Keratinocyte (primary cell): ENCODE results near the gene ENTPD8. TPM values are rescaled to one million over a fixed set of nuclear protein-coding genes. Genes with fewer than 3 reads are reported as not detected.
"Not testable (repeated sequence)": the region's sequence is repeated elsewhere in the genome, so short reads cannot be mapped to it uniquely, and the experiment has no call there.

ENCODE experiments used
- DNase-seq: peaks from one replicate; pipeline ENCODE4 v3.0.0-alpha.2; 2011; ENCODE audit warnings: low read depth, missing footprints, low spot score
- FAIRE-seq: peaks from 2 replicates; lab custom pipeline; 2011; peaks lifted over from hg19 to GRCh38; lab: Jason Lieb, UNC
- H2AFZ ChIP-seq: 2 replicates; pipeline ENCODE4 v1.6.0; 2012; ENCODE audit warnings: low read length, control low read depth, inconsistent platforms; ENCODE audit not compliant: control insufficient read depth
- H3K27ac ChIP-seq: 2 replicates; pipeline ENCODE4 v1.5.1; 2011; ENCODE audit warnings: low read length; ENCODE audit not compliant: control insufficient read depth, insufficient read depth
- H3K27me3 ChIP-seq: 3 replicates; pipeline ENCODE4 v1.6.0; 2011; ENCODE audit warnings: low read length; ENCODE audit not compliant: control insufficient read depth, insufficient read depth; ENCODE audit errors: extremely low read depth
- H3K36me3 ChIP-seq, 2 experiments: 2 replicates in 1 of 2; 3 replicates in 1 of 2; pipeline ENCODE4 v1.5.1; 2011; ENCODE audit warnings: low read length in 2 of 2, mild to moderate bottlenecking in 1 of 2; ENCODE audit not compliant: control insufficient read depth in 2 of 2, insufficient read depth in 2 of 2; ENCODE audit errors: extremely low read depth in 1 of 2
- H3K4me1 ChIP-seq: 3 replicates; pipeline ENCODE4 v1.5.1; 2011; ENCODE audit warnings: low read length; ENCODE audit not compliant: control insufficient read depth, insufficient read depth; ENCODE audit errors: extremely low read depth
- H3K4me2 ChIP-seq: 3 replicates; pipeline ENCODE4 v1.6.0; 2011; ENCODE audit warnings: low read depth, low read length; ENCODE audit not compliant: control insufficient read depth, insufficient read depth; ENCODE audit errors: extremely low read depth
- H3K4me3 ChIP-seq, 3 experiments: fragments of 200-600 bp in 1 of 3; sonication (generic) in 1 of 3; 2 replicates in 2 of 3; 3 replicates in 1 of 3; pipeline ENCODE4 v1.5.1; 2011 to 2016; ENCODE audit warnings: low read length in 3 of 3, mild to moderate bottlenecking in 3 of 3, control low read depth in 2 of 3, inconsistent platforms in 1 of 3, low read depth in 1 of 3, mixed read lengths in 1 of 3, mixed run types in 1 of 3, moderate library complexity in 1 of 3; ENCODE audit not compliant: control insufficient read depth in 2 of 3, insufficient read depth in 2 of 3; ENCODE audit errors: extremely low read depth in 1 of 3
- H3K79me2 ChIP-seq: 2 replicates; pipeline ENCODE4 v1.6.0; 2012; ENCODE audit warnings: low read length; ENCODE audit not compliant: control insufficient read depth, insufficient read depth
- H3K9ac ChIP-seq: 3 replicates; pipeline ENCODE4 v1.6.0; 2011; ENCODE audit warnings: low read length; ENCODE audit not compliant: control insufficient read depth, insufficient read depth; ENCODE audit errors: extremely low read depth
- H3K9me1 ChIP-seq: 3 replicates; pipeline ENCODE4 v1.6.0; 2011; ENCODE audit warnings: low read length; ENCODE audit not compliant: control insufficient read depth, insufficient read depth; ENCODE audit errors: extremely low read depth
- H3K9me3 ChIP-seq: 2 replicates; pipeline ENCODE4 v1.5.1; 2012; ENCODE audit warnings: low read depth, low read length; ENCODE audit not compliant: control insufficient read depth
- H4K20me1 ChIP-seq: 3 replicates; pipeline ENCODE4 v1.6.0; 2011; ENCODE audit warnings: low read length; ENCODE audit not compliant: control insufficient read depth, insufficient read depth; ENCODE audit errors: extremely low read depth
- EZH2 ChIP-seq: IDR thresholded peaks from one replicate; pipeline ENCODE4 v1.6.1; 2012; ENCODE audit warnings: inconsistent platforms, mild to moderate bottlenecking, low read length, moderate library complexity
- dilution Hi-C: fragments of 300-500 bp; cut with MboI; formaldehyde crosslinking; loops from one replicate; pipeline ENCODE4 v1.7.0; 2020; ENCODE audit warnings: low sequenced_read_pairs; ENCODE audit not compliant: extremely low pct_ligation_motif_present
- polyA plus RNA-seq, 5 experiments: library from polyadenylated mRNA; depleted of rRNA in 3 of 5; stranded (reverse) in 3 of 5; stranded (forward) in 1 of 5; unstranded in 1 of 5; fragments of >200 nt; gene quantifications; 1 replicate in 1 of 5; 2 replicates in 3 of 5; 3 replicates in 1 of 5; pipeline versions ENCODE4 v1.2.1 to v1.2.3, GENCODE V29; 2011 to 2012; ENCODE audit warnings: missing spikeins in 2 of 5, low read depth in 1 of 5, low replicate concordance in 1 of 5
- TF ChIP-seq, protein P1 (sequence below), 3 experiments: IDR thresholded peaks in 1 of 3; conservative IDR thresholded peaks in 1 of 3; optimal IDR thresholded peaks in 1 of 3; 2 replicates in 2 of 3; 3 replicates in 1 of 3; pipeline versions ENCODE3 to v1.5.1; 2011; ENCODE audit warnings: low read length in 3 of 3, mild to moderate bottlenecking in 3 of 3, moderate library complexity in 2 of 3, control low read depth in 1 of 3, inconsistent platforms in 1 of 3; ENCODE audit not compliant: insufficient read depth in 2 of 3; ENCODE audit errors: extremely low read depth in 1 of 3

The ENTPD8 gene
- polyA plus RNA-seq, 1 donor (not counting 4 experiments of a cell fraction or from before 2014, with no cell fraction given) = not detected

DNA sequence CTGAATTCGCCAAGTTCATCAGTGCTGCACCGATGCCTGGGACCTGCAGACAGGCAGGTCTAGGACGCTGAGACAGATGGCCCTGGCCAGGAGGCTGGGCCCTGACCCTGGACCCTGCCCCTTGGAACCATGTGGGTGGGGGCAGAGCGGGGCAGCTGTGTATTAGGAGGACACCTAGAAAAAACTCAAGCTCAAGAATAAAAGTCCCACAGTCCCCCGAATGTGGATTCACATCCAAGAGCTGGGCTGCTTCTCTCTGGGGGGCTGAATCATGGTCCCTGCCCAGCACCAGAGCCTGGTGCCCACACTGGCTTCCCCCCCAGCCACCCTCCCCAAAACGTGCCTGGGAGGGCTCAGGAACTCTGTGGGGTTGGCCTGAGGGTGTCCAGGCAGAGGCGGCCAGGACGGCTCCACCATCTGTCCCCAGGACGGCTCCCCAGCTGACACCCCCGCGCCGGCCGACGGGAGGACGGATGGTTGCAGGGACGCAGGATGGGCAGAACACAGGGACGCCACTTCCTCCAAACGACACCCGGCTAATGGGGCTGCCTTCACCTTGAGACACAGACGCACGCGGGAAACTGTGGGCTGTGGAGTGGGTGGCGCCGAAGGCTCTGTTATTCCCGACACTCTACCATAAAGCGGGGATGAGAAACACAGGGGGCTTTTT, 53.1 kb downstream of the ENTPD8 start:
- Histone ChIP-seq H2AFZ (no peak overlapping the region), H3K36me3 (no peaks in the 10 kb centered on the region), H3K9ac (no peak overlapping the region), H3K4me1 (no peaks in the 10 kb centered on the region), H3K27me3 (no peaks in the 10 kb centered on the region), H3K4me2 (no peak overlapping the region), H3K9me1 (no peaks in the 10 kb centered on the region), H3K9me3 (no peaks in the 10 kb centered on the region), H3K27ac (no peak overlapping the region), H3K4me3 (no peak overlapping the region), H3K79me2 (no peaks in the 10 kb centered on the region), H4K20me1 (no peaks in the 10 kb centered on the region)
- FAIRE-seq (no peak), DNase-seq (no peak)
- dilution Hi-C loops = no loop called here
- TF ChIP-seq, protein P1, sequence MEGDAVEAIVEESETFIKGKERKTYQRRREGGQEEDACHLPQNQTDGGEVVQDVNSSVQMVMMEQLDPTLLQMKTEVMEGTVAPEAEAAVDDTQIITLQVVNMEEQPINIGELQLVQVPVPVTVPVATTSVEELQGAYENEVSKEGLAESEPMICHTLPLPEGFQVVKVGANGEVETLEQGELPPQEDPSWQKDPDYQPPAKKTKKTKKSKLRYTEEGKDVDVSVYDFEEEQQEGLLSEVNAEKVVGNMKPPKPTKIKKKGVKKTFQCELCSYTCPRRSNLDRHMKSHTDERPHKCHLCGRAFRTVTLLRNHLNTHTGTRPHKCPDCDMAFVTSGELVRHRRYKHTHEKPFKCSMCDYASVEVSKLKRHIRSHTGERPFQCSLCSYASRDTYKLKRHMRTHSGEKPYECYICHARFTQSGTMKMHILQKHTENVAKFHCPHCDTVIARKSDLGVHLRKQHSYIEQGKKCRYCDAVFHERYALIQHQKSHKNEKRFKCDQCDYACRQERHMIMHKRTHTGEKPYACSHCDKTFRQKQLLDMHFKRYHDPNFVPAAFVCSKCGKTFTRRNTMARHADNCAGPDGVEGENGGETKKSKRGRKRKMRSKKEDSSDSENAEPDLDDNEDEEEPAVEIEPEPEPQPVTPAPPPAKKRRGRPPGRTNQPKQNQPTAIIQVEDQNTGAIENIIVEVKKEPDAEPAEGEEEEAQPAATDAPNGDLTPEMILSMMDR (optimal IDR thresholded peaks at IDR 0.05 in 1 of 3, IDR thresholded peaks at IDR 0.05 in 1 of 3, conservative IDR thresholded peaks at IDR 0.05 in 1 of 3; ENCODE audit: extremely low read depth in 1 of 3, insufficient read depth in 2 of 3, low read length in 3 of 3) = no peak
- no peak for TF ChIP-seq EZH2

DNA sequence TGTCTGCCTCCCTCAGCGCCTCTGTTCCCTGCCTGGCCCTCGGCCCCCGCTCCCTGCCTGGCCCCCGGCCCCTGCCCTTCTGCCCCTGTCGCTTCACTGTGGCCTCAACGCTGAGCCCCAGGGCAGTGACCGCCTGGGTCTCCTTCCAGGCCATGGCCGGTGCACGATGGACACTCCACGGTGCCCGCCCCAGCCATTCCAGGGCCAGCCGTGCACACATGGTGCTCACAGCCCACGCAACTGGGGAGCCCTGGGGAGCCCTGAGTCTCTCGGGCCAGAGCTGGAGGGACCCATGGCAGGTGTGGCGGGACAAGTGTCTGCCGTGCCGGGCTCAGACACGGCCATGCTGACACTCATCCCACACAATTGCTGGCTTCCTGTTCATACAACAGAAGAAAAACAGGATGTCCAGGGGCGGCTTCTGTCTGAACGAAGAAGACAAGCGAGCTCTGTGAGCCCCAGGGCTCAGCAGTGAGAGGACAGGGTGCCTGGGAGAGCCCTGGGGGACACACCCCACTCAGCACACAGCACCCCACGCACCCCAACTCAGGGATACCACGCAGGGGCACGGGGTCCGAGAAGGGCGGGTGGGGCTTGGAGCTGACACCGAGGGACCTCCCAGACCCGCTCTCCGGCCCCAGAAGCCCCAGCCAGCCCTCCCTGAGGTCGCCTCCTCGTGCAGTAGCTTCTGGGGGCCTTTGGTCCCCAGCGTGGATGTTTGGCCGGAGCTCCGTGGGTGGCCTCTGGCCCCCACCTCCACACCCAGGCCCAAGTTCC, 53.9 kb downstream of the ENTPD8 start:
- Histone ChIP-seq H3K9ac (no peak overlapping the region), H4K20me1 (no peaks in the 10 kb centered on the region), H3K27ac (no peak overlapping the region), H3K4me3 (no peak overlapping the region), H3K9me1 (no peaks in the 10 kb centered on the region), H3K9me3 (no peaks in the 10 kb centered on the region), H3K79me2 (no peaks in the 10 kb centered on the region), H3K27me3 (no peaks in the 10 kb centered on the region), H2AFZ (no peak overlapping the region), H3K4me1 (no peaks in the 10 kb centered on the region), H3K4me2 (no peak overlapping the region), H3K36me3 (no peaks in the 10 kb centered on the region)
- dilution Hi-C loops = no loop called here
- TF ChIP-seq EZH2 = no peak
- TF ChIP-seq, protein P1 (optimal IDR thresholded peaks at IDR 0.05 in 1 of 3, IDR thresholded peaks at IDR 0.05 in 1 of 3, conservative IDR thresholded peaks at IDR 0.05 in 1 of 3; ENCODE audit: extremely low read depth in 1 of 3, insufficient read depth in 2 of 3, low read length in 3 of 3) = no peak
- DNase-seq (no peak), FAIRE-seq (no peak)

DNA sequence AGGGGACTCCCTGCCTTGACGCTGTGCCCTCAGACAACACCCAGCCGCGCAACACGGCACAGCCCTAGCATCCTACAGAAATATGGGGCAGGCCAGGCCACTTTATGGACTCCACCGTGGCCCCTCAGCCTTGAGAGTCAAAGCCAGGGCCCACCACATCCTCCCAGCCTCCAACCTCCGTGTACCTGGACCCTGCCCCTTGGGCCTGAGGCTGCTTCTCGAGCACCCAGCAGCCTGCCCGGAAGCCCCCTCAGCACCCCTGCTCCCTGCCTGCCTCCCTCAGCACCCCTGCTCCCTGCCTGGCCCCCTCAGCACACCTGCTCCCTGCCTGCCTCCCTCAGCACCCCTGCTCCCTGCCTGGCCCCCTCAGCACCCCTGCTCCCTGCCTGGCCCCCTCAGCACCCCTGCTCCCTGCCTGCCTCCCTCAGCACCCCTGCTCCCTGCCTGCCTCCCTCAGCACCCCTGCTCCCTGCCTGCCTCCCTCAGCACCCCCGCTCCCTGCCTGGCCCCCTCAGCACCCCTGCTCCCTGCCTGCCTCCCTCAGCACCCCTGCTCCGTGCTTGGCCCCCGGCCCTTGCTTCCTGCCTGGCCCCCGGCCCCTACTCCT, 54.5 kb downstream of the ENTPD8 start:
- dilution Hi-C loops, H3K9me1 ChIP-seq, H3K4me2 ChIP-seq, H3K79me2 ChIP-seq, FAIRE-seq, H2AFZ ChIP-seq, H3K36me3 ChIP-seq, H4K20me1 ChIP-seq, H3K27ac ChIP-seq, DNase-seq, H3K4me3 ChIP-seq, H3K4me1 ChIP-seq, H3K27me3 ChIP-seq, H3K9ac ChIP-seq, H3K9me3 ChIP-seq: not testable (repeated sequence)
